Measurements from ENCODE around the gene CYP4F12. TPM values are rescaled to one million over a fixed set of nuclear protein-coding genes. Genes with fewer than 3 reads are reported as not detected.

CYP4F12 gene
- total RNA-seq, 2 experiments from 2014 or later = 0.41 TPM; not detected in 1

DNA sequence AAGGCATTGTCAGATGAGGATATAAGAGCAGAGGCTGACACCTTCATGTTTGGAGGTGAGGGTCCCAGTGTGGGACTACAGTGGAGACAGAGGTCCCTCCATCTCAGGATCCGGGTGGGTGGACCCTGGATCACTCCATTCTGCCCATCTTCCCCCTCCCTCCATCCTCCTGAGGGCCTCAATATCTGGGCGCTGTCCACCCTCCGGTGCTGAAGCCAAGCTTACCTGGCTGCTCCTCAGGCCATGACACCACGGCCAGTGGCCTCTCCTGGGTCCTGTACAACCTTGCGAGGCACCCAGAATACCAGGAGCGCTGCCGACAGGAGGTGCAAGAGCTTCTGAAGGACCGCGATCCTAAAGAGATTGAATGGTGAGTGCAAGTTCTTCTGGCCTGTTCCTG lies 11.9 kb downstream of the CYP4F12 start:
- Mint-ChIP-seq H3K36me3 (peaks cover 2% of the 10 kb centered on the region), H3K27ac (no peak overlapping the region), H3K27me3 (peaks cover 13% of the 10 kb centered on the region), H3K4me3 (no peak overlapping the region), H3K9me3 (peaks cover 13% of the 10 kb centered on the region), H3K4me1 (ENCODE audit: low read depth) (no peaks in the 10 kb centered on the region)
- POLR2A ChIA-PET = no interaction called here
- peak; percentile 28 for DNase-seq
- intact Hi-C loops (cut with micrococcal nuclease) = no loop called here
- CTCF ChIA-PET = interaction anchor here (0.6 kb wide), 1 partner anchor 78 kb away, joined by 3 read pairs; no protein-coding TSS in a partner anchor

DNA sequence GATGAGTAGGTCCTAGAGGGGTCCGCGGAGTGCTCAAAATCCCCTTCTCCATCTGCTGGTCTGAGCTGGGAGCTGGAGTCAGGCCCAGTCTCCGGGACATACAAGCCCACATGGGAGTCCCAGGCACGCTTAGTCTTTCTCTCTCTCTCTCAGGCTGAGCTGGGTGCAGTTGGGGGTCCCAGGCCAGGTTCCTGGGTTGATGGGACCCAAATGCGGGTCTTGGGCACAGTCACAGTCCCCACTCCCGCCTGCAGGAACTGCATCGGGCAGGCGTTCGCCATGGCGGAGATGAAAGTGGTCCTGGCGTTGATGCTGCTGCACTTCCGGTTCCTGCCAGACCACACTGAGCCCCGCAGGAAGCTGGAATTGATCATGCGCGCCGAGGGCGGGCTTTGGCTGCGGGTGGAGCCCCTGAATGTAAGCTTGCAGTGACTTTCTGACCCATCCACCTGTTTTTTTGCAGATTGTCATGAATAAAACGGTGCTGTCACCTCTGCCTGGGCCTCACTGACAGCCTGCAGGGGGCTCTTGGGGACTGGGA lies 23.8 kb downstream of the CYP4F12 start:
- Mint-ChIP-seq H3K4me3 (no peak overlapping the region), H3K36me3 (no peaks in the 10 kb centered on the region), H3K9me3 (no peaks in the 10 kb centered on the region), H3K27me3 (peaks cover 11% of the 10 kb centered on the region), H3K27ac (no peak overlapping the region), H3K4me1 (ENCODE audit: low read depth) (no peaks in the 10 kb centered on the region)
- intact Hi-C loops (cut with micrococcal nuclease) = no loop called here
- CTCF ChIA-PET = no interaction called here
- no peak for DNase-seq
- POLR2A ChIA-PET = no interaction called here

- POLR2A ChIA-PET = no interaction called here
- Mint-ChIP-seq H3K36me3 (peaks cover 4% of the 10 kb centered on the region), H3K27ac (no peak overlapping the region), H3K4me1 (ENCODE audit: low read depth) (no peaks in the 10 kb centered on the region), H3K9me3 (peaks cover 4% of the 10 kb centered on the region), H3K27me3 (peaks cover 22% of the 10 kb centered on the region), H3K4me3 (no peak overlapping the region)
- CTCF ChIA-PET = interaction anchor here (1.2 kb wide), 1 partner anchor 72 kb away, joined by 5 read pairs; no protein-coding TSS in a partner anchor
- intact Hi-C loops (cut with micrococcal nuclease) = no loop called here
- DNase-seq = no peak
Observed at GRCh38 chr19:15701757-15702533, 29.1 kb downstream of the CYP4F12 start.

DNA sequence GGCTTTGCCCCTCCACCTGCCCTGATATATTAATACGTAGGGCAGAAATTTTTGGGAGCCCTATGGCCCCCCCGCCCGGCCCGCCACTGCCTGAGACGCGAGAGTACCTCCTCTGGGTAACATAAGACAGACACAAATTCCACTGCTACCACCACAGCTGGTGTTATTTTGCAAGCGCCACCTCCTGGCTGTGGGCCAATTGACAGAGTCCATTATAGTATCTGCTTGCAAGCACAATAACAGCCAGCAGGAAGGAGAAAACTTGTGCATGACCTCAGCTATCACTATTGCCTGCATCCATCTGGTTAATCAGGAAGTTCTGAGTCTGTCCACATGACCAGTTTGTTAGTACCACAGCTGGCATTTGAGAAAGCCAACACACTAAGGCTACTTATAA lies 29.6 kb downstream of the CYP4F12 start:
- H3K9me3 Mint-ChIP-seq = peaks cover 4% of the 10 kb centered on the region
- POLR2A ChIA-PET = no interaction called here
- H3K36me3 Mint-ChIP-seq = peaks cover 4% of the 10 kb centered on the region
- H3K4me1 Mint-ChIP-seq (ENCODE audit: low read depth) = no peaks in the 10 kb centered on the region
- intact Hi-C loops (cut with micrococcal nuclease) = no loop called here
- no peak overlapping the region for H3K27ac Mint-ChIP-seq
- peak; percentile 33 for DNase-seq
- H3K27me3 Mint-ChIP-seq = peaks cover 22% of the 10 kb centered on the region
- H3K4me3 Mint-ChIP-seq = no peak overlapping the region
- CTCF ChIA-PET = interaction anchor here (0.6 to 1.2 kb wide), 2 partner anchors 73 to 1420 kb away, joined by 3 to 5 read pairs; no protein-coding TSS in a partner anchor

DNA sequence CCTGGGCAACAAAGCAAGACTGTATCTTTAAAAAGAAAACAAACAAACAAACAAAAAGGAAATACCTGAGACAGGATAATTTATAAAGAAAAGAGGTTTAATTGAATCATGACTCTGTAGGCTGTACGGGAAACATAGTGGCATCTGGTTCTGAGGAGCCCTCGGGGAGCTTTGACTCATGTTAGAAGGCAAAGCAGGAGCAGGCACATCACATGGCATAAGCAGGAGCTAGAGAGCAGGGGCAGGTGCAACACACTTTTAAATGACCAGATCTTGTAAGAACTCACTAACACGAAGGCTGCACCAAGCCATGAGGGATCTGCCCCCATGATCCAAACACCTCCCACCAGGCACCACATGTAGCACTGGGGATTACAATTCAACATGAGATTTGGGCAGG lies 41.8 kb downstream of the CYP4F12 start:
- Mint-ChIP-seq H3K4me3 (no peak overlapping the region), H3K36me3 (no peaks in the 10 kb centered on the region), H3K27ac (no peak overlapping the region), H3K27me3 (peaks cover 6% of the 10 kb centered on the region), H3K4me1 (ENCODE audit: low read depth) (no peaks in the 10 kb centered on the region), H3K9me3 (no peaks in the 10 kb centered on the region)
- ChIA-PET POLR2A (no interaction called here), CTCF (no interaction called here)
- DNase-seq = no peak
- intact Hi-C loops (cut with micrococcal nuclease) = no loop called here

DNA sequence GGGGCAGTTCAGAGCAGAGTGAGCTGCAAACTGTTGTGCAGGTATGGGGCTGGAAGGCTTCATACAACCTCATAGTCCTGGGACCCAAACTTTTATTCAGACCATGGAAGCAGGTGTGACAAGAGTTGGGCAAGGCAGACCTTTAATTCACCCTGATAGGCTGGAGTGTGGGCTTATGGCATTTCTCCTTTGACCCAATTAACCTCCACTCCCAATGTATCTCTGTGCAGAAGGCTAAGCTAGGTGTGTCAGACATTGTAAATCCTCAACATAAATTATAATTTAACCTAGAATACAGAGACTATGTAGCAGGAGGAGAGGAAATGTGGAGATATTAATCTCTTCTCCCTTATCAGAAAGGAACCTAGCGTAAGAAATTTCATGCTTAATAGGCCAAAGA lies 42.8 kb downstream of the CYP4F12 start:
- no peak overlapping the region for H3K27ac Mint-ChIP-seq
- H3K9me3 Mint-ChIP-seq = no peaks in the 10 kb centered on the region
- no peaks in the 10 kb centered on the region for H3K4me1 Mint-ChIP-seq (ENCODE audit: low read depth)
- CTCF ChIA-PET = no interaction called here
- POLR2A ChIA-PET = no interaction called here
- no peak overlapping the region for H3K4me3 Mint-ChIP-seq
- DNase-seq = no peak
- H3K27me3 Mint-ChIP-seq = peaks cover 9% of the 10 kb centered on the region
- H3K36me3 Mint-ChIP-seq = no peaks in the 10 kb centered on the region
- intact Hi-C loops (cut with micrococcal nuclease) = no loop called here

- no peaks in the 10 kb centered on the region for H3K36me3 Mint-ChIP-seq
- no peak overlapping the region for H3K4me3 Mint-ChIP-seq
- ChIA-PET CTCF (no interaction called here), POLR2A (no interaction called here)
- no peak overlapping the region for H3K27ac Mint-ChIP-seq
- no peaks in the 10 kb centered on the region for H3K9me3 Mint-ChIP-seq
- intact Hi-C loops (cut with micrococcal nuclease) = no loop called here
- no peaks in the 10 kb centered on the region for H3K4me1 Mint-ChIP-seq (ENCODE audit: low read depth)
- DNase-seq = no peak
- peaks cover 17% of the 10 kb centered on the region for H3K27me3 Mint-ChIP-seq
Observed at GRCh38 chr19:15717809-15718208, 44.9 kb downstream of the CYP4F12 start.

- no peak overlapping the region for H3K4me3 Mint-ChIP-seq
- peaks cover 33% of the 10 kb centered on the region for H3K27me3 Mint-ChIP-seq
- H3K27ac Mint-ChIP-seq = no peak overlapping the region
- DNase-seq = no peak
- ChIA-PET CTCF (no interaction called here), POLR2A (no interaction called here)
- intact Hi-C loops (cut with micrococcal nuclease) = no loop called here
- no peaks in the 10 kb centered on the region for H3K4me1 Mint-ChIP-seq (ENCODE audit: low read depth)
- no peaks in the 10 kb centered on the region for H3K36me3 Mint-ChIP-seq
- no peaks in the 10 kb centered on the region for H3K9me3 Mint-ChIP-seq
Observed at GRCh38 chr19:15721268-15721667, 48.4 kb downstream of the CYP4F12 start.

DNA sequence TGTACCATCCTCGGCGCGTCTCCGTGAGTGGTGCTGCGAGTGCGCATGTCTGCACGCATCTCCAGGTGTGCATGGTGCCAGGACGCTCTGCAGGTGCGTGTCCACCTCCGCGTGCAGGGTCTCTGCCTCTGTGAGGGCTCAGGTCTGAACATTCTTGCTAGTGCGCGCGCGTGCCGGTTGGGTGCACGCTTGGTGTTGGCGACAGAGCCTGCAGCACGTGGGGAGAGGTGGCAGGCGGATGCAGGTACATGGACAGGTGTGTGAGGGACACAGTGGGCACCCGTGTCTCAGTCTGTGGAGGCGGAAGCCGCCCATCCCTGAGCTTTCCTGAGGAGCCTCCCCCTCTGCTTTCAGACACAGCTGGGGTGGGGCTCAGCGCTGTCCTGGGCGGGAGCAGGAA lies 50.1 kb downstream of the CYP4F12 start:
- ChIA-PET POLR2A (no interaction called here), CTCF (no interaction called here)
- no peak for DNase-seq
- Mint-ChIP-seq H3K4me3 (no peak overlapping the region), H3K27me3 (peaks cover 39% of the 10 kb centered on the region), H3K27ac (no peak overlapping the region), H3K4me1 (ENCODE audit: low read depth) (no peaks in the 10 kb centered on the region), H3K9me3 (no peaks in the 10 kb centered on the region), H3K36me3 (no peaks in the 10 kb centered on the region)
- intact Hi-C loops (cut with micrococcal nuclease) = no loop called here

- H3K36me3 Mint-ChIP-seq = peaks cover 1% of the 10 kb centered on the region
- ChIA-PET POLR2A (no interaction called here), CTCF (no interaction called here)
- no peak within 1 kb of the TSS for H3K4me3 Mint-ChIP-seq
- no peaks in the 10 kb centered on the region for H3K4me1 Mint-ChIP-seq (ENCODE audit: low read depth)
- no peak within 1 kb of the TSS for H3K27ac Mint-ChIP-seq
- DNase-seq = no peak
- intact Hi-C loops (cut with micrococcal nuclease) = no loop called here
- peaks cover 4% of the 10 kb centered on the region for H3K9me3 Mint-ChIP-seq
- peaks cover 33% of the 10 kb centered on the region for H3K27me3 Mint-ChIP-seq
Observed at GRCh38 chr19:15727724-15728123, 54.8 kb downstream of the CYP4F12 start, which contains the start of gene OR10H2. Gene OR10H2 (plus strand): TSS chr19:15728024. CDS start chr19:15728044, 20 bp downstream.

DNA sequence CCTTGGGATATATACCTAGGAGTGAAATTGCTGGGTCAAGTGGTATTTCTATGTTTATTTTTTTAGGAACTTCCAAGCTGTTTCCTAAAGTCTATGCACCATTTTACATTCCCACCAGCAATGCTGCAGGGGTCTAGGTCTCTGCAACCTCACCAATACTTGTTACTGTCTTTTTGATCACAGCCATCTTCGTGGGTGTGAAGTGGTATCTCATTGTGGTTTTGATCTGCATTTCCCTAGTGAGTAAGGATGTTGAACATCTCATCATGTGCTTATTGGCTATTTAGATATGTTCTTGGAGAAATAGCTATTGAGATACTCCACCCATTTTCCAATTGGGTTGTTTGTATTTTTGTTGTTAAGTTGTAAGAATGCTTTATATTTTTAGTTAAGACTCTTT lies 57.7 kb downstream of the CYP4F12 start:
- no peak overlapping the region for H3K4me3 Mint-ChIP-seq
- H3K9me3 Mint-ChIP-seq = peaks cover 4% of the 10 kb centered on the region
- H3K4me1 Mint-ChIP-seq (ENCODE audit: low read depth) = no peaks in the 10 kb centered on the region
- no peak overlapping the region for H3K27ac Mint-ChIP-seq
- peaks cover 22% of the 10 kb centered on the region for H3K27me3 Mint-ChIP-seq
- ChIA-PET POLR2A (no interaction called here), CTCF (no interaction called here)
- no peak for DNase-seq
- peaks cover 1% of the 10 kb centered on the region for H3K36me3 Mint-ChIP-seq
- intact Hi-C loops (cut with micrococcal nuclease) = no loop called here

GRCh38 chr19:15732388-15732787 lies 59.5 kb downstream of the CYP4F12 start:
- CTCF ChIA-PET = no interaction called here
- no peaks in the 10 kb centered on the region for H3K4me1 Mint-ChIP-seq (ENCODE audit: low read depth)
- H3K9me3 Mint-ChIP-seq = peaks cover 4% of the 10 kb centered on the region
- POLR2A ChIA-PET = no interaction called here
- peaks cover 1% of the 10 kb centered on the region for H3K36me3 Mint-ChIP-seq
- no peak overlapping the region for H3K27ac Mint-ChIP-seq
- H3K27me3 Mint-ChIP-seq = peaks cover 7% of the 10 kb centered on the region
- no peak for DNase-seq
- no peak overlapping the region for H3K4me3 Mint-ChIP-seq
- intact Hi-C loops (cut with micrococcal nuclease) = no loop called here

DNA sequence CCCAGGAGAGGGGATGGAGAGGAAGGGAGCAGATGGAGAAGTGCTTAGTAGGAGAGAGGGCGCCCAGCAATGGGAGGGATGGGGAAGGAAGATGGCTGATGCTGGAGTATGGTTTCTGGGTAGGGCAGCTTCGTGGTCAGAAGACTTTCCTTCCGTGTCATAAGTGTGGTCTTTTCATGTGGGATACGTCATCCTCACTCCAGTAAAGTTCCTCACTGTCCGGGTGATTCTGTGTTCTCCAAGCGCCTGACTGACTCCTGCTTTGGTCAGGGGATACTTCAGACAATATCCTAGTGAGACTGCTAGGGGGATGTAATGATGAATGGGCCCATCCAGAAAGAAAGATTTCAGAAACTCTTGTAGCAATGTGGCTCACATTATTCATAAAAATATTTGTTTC lies 61.0 kb downstream of the CYP4F12 start:
- Mint-ChIP-seq H3K4me3 (no peak overlapping the region), H3K27me3 (no peaks in the 10 kb centered on the region), H3K36me3 (peaks cover 1% of the 10 kb centered on the region), H3K4me1 (ENCODE audit: low read depth) (no peaks in the 10 kb centered on the region), H3K9me3 (peaks cover 4% of the 10 kb centered on the region), H3K27ac (no peak overlapping the region)
- DNase-seq = no peak
- intact Hi-C loops (cut with micrococcal nuclease) = no loop called here
- ChIA-PET CTCF (no interaction called here), POLR2A (no interaction called here)

All from activated CD4-positive, alpha-beta memory T cell treated with anti-CD3 and anti-CD28 coated beads for 36 hours (primary cell).